ENCODE measurements around the gene LUC7L3. TPM values are rescaled to one million over a fixed set of nuclear protein-coding genes. Genes with fewer than 3 reads are reported as not detected.

Gene LUC7L3
- total RNA-seq, 4 donors from 2014 or later, result 31.5 to 267 (median 42.6) TPM

GRCh38 chr17:50684612-50685333 is 34.6 kb upstream of the LUC7L3 start:
- 89% methylated on average over 5 of the region's 15 CpGs for WGBS

GRCh38 chr17:50685334-50685665 is 34.1 kb upstream of the LUC7L3 start:
- no peak for DNase-seq (ENCODE audit: low spot score in 2 of 2)
- peaks cover 31% of the 10 kb centered on the region for H3K4me1 ChIP-seq
- H3K27ac ChIP-seq, result no peak overlapping the region
- no peaks in the 10 kb centered on the region for H3K9me3 ChIP-seq
- H3K4me3 ChIP-seq, result no peak overlapping the region
- no peaks in the 10 kb centered on the region for H3K27me3 ChIP-seq
- TF ChIP-seq POLR2A (IDR thresholded peaks at IDR 0.05) (no peak), CTCF (IDR thresholded peaks at IDR 0.05) (no peak), EP300 (IDR thresholded peaks at IDR 0.05) (no peak), POLR2AphosphoS5 (IDR thresholded peaks at IDR 0.05) (no peak)
- WGBS, result 89% methylated on average over 1 of the region's 1 CpG
- H3K36me3 ChIP-seq, result no peaks in the 10 kb centered on the region

More at GRCh38 chr17:50684612-50685333, 34.6 kb upstream of the LUC7L3 start:
- Histone ChIP-seq H3K4me3 (no peak overlapping the region), H3K36me3 (no peaks in the 10 kb centered on the region), H3K4me1 (peaks cover 31% of the 10 kb centered on the region), H3K27me3 (no peaks in the 10 kb centered on the region), H3K27ac (no peak overlapping the region), H3K9me3 (no peaks in the 10 kb centered on the region)
- DNase-seq (ENCODE audit: low spot score in 2 of 2), result peak in 1 of 2 donors; percentile 18
- TF ChIP-seq EP300 (IDR thresholded peaks at IDR 0.05) (no peak), POLR2A (IDR thresholded peaks at IDR 0.05) (no peak), POLR2AphosphoS5 (IDR thresholded peaks at IDR 0.05) (no peak), CTCF (IDR thresholded peaks at IDR 0.05) (no peak)

GRCh38 chr17:50685691-50686493 is 33.5 kb upstream of the LUC7L3 start:
- Histone ChIP-seq H3K4me1 (peaks cover 30% of the 10 kb centered on the region), H3K27me3 (no peaks in the 10 kb centered on the region), H3K36me3 (no peaks in the 10 kb centered on the region), H3K9me3 (no peaks in the 10 kb centered on the region), H3K4me3 (no peak overlapping the region), H3K27ac (peak overlapping the region; percentile 77)
- WGBS, result 79% methylated on average over 17 of the region's 17 CpGs
- TF ChIP-seq EP300 (IDR thresholded peaks at IDR 0.05) (no peak), CTCF (IDR thresholded peaks at IDR 0.05) (no peak), POLR2AphosphoS5 (IDR thresholded peaks at IDR 0.05) (no peak), POLR2A (IDR thresholded peaks at IDR 0.05) (no peak)
- no peak for DNase-seq (ENCODE audit: low spot score in 2 of 2)

- H3K36me3 ChIP-seq, result no peaks in the 10 kb centered on the region
- 48% methylated on average over 14 of the region's 14 CpGs for WGBS
- no peaks in the 10 kb centered on the region for H3K9me3 ChIP-seq
- peaks cover 22% of the 10 kb centered on the region for H3K4me1 ChIP-seq
- TF ChIP-seq POLR2A (IDR thresholded peaks at IDR 0.05) (no peak), POLR2AphosphoS5 (IDR thresholded peaks at IDR 0.05) (no peak), EP300 (IDR thresholded peaks at IDR 0.05) (no peak), CTCF (IDR thresholded peaks at IDR 0.05) (no peak)
- H3K27me3 ChIP-seq, result no peaks in the 10 kb centered on the region
- no peak overlapping the region for H3K4me3 ChIP-seq
- no peak for DNase-seq (ENCODE audit: low spot score in 2 of 2)
- peak overlapping the region; percentile 77 for H3K27ac ChIP-seq
Measured at GRCh38 chr17:50686494-50687199, 32.8 kb upstream of the LUC7L3 start.
